K562 (cell line): ENCODE measurements around the gene STARD13. TPM values are rescaled to one million over a fixed set of nuclear protein-coding genes. Genes with fewer than 3 reads are reported as not detected.

Experiments used
- ATAC-seq: fragments of 200-7000 bp; cut with Tn5 transposase; 3 replicates; pipeline ENCODE4 v1.9.1; 2020; ENCODE audit warnings: moderate library complexity
- BruUV-seq: library from RNA; stranded (reverse); fragments of 400-500 nt; replicated peaks from 2 replicates; lab custom pipeline; 2021; lab: Mats Ljungman, UMichigan
- CTCF ChIA-PET: fragments of 300-600 bp; formaldehyde crosslinking; extraction: SDS; loops from one replicate; lab custom pipeline; 2021; ENCODE audit warnings: low intra/inter-chr PET ratio; lab: Yijun Ruan, JAX
- POLR2A ChIA-PET: fragments of 300-600, 350-650 bp; sonication (Branson Sonifier 250); formaldehyde crosslinking; extraction: SDS; loops from one replicate; lab custom pipeline; 2021; ENCODE audit warnings: antibody characterized with exemption, inconsistent platforms; lab: Yijun Ruan, JAX
- DNase-seq, 4 experiments: peaks; one replicate each; pipeline versions ENCODE4 v3.0.0 to v3.0.0-alpha.2; 2011 to 2018; ENCODE audit warnings: low spot score in 3 of 4, mixed read lengths in 3 of 4; ENCODE audit errors: extremely low read depth in 1 of 4
- FAIRE-seq: peaks from 2 replicates; lab custom pipeline; 2011; peaks lifted over from hg19 to GRCh38; lab: Jason Lieb, UNC
- H2AFZ ChIP-seq: 2 replicates; pipeline ENCODE4 v1.6.0; 2011; ENCODE audit warnings: low read depth, low read length, control low read depth, inconsistent platforms
- H3K27ac ChIP-seq: fragments of 200-600 bp; 3 replicates; pipeline ENCODE4 v1.8.0; 2011; ENCODE audit warnings: low read depth, mild to moderate bottlenecking, control low read depth, inconsistent platforms, low read length, moderate library complexity, mixed read lengths; ENCODE audit errors: extremely low read depth
- H3K27me3 ChIP-seq, 2 experiments: fragments of 300-600 bp in 1 of 2; 2 replicates in 1 of 2; 3 replicates in 1 of 2; pipeline versions ENCODE4 v1.6.0 to v1.8.0; 2011; ENCODE audit warnings: inconsistent platforms in 2 of 2, low read length in 2 of 2, mild to moderate bottlenecking in 1 of 2, mixed read lengths in 1 of 2, moderate library complexity in 1 of 2; ENCODE audit not compliant: control insufficient read depth in 2 of 2, insufficient read depth in 2 of 2
- H3K36me3 ChIP-seq: fragments of 300-600 bp; 3 replicates; pipeline ENCODE4 v1.8.0; 2011; ENCODE audit warnings: mild to moderate bottlenecking, low read length, inconsistent platforms; ENCODE audit not compliant: control insufficient read depth, insufficient read depth
- H3K4me1 ChIP-seq, 2 experiments: fragments of 200-600 bp in 1 of 2; replicated peaks in 1 of 2; 2 replicates in 1 of 2; 3 replicates in 1 of 2; pipeline versions ENCODE4 v1.5.1 to v1.8.0; 2011; ENCODE audit warnings: inconsistent platforms in 2 of 2, low read length in 2 of 2, mild to moderate bottlenecking in 1 of 2, mixed read lengths in 1 of 2, moderate library complexity in 1 of 2; ENCODE audit not compliant: control insufficient read depth in 2 of 2, insufficient read depth in 2 of 2
- H3K4me2 ChIP-seq: 2 replicates; pipeline ENCODE4 v1.6.1; 2011; ENCODE audit warnings: low read length, control low read depth, inconsistent platforms, mixed read lengths; ENCODE audit not compliant: insufficient read depth
- H3K4me3 ChIP-seq: fragments of 200-600 bp; sonication (generic), shearing (Covaris generic); 2 replicates; pipeline ENCODE4 v1.5.1; 2016; ENCODE audit warnings: control low read depth, inconsistent platforms
- H3K79me2 ChIP-seq: fragments of 200-600 bp; 3 replicates; pipeline ENCODE4 v1.8.0; 2011; ENCODE audit warnings: low read length, inconsistent platforms; ENCODE audit not compliant: control insufficient read depth, insufficient read depth
- H3K9ac ChIP-seq, 2 experiments: 2 replicates each; pipeline versions ENCODE4 v1.6.0 to v1.6.1; 2011; ENCODE audit warnings: low read depth in 2 of 2, low read length in 2 of 2, control low read depth in 1 of 2, inconsistent platforms in 1 of 2, mild to moderate bottlenecking in 1 of 2, mixed read lengths in 1 of 2; ENCODE audit not compliant: insufficient read depth in 1 of 2
- H3K9me1 ChIP-seq: one replicate; pipeline ENCODE4 v1.6.0; 2011; ENCODE audit warnings: inconsistent platforms, mild to moderate bottlenecking, low read length, moderate library complexity; ENCODE audit not compliant: control insufficient read depth, insufficient read depth
- H3K9me3 ChIP-seq: replicated peaks from 2 replicates; pipeline ENCODE4 v1.5.1; 2011; ENCODE audit warnings: low read depth, low read length, inconsistent platforms; ENCODE audit not compliant: control insufficient read depth, insufficient read depth
- H4K20me1 ChIP-seq: replicated peaks from 2 replicates; pipeline ENCODE4 v1.6.1; 2011; ENCODE audit warnings: low read length, inconsistent platforms, mixed read lengths; ENCODE audit not compliant: control insufficient read depth, insufficient read depth
- CHD2 ChIP-seq: IDR thresholded peaks from 2 replicates; pipeline ENCODE4 v1.6.1; 2011; ENCODE audit warnings: low read depth, low read length
- EWSR1 ChIP-seq: fragments of 450-650 bp; IDR thresholded peaks from 2 replicates; pipeline ENCODE4 v1.6.1; 2018; ENCODE audit warnings: borderline replicate concordance, mild to moderate bottlenecking, low read depth, moderate library complexity; ENCODE audit not compliant: partially characterized antibody
- NR2C1 ChIP-seq, 2 experiments: fragments of 450-650 bp; IDR thresholded peaks; 2 replicates each; pipeline ENCODE4 v1.6.1; 2017; ENCODE audit warnings: mild to moderate bottlenecking in 2 of 2, antibody characterized with exemption in 1 of 2, inconsistent platforms in 1 of 2, missing compliant biosample characterization in 1 of 2, missing genetic modification characterization in 1 of 2
- WGBS: fragments of 100-300 bp; shearing (Covaris generic); methylation state at CpG from one replicate; pipeline ENCODE4 v1.1.6; 2016; ENCODE audit warnings: low coverage, mixed read lengths; ENCODE audit not compliant: insufficient coverage; ENCODE audit errors: missing lambda C conversion rate; 5-methylcytosine and 5-hydroxymethylcytosine counted together
- in situ Hi-C: fragments of 300-500 bp; cut with MboI; formaldehyde crosslinking; loops from 4 replicates; pipeline ENCODE4 v1.15.0; 2018; ENCODE audit warnings: inconsistent platforms, mixed read lengths
- intact Hi-C: fragments of 100-400 bp; cut with micrococcal nuclease; formaldehyde crosslinking; loops from 2 replicates; pipeline ENCODE4 v1.14.2; 2022
- polyA plus RNA-seq, 8 experiments: library from polyadenylated mRNA; depleted of rRNA in 4 of 8; stranded (reverse) in 5 of 8; unstranded in 3 of 8; fragments of >200 nt; fragmentation: Nextera tagmentation in 2 of 8; fragmentation: Illumina TruSeq in 1 of 8; extraction: Ambion mirVana in 2 of 8; extraction: Trizol in 1 of 8; gene quantifications; 2 replicates each; pipeline versions ENCODE4 v1.2.1 to v1.2.3, GENCODE V29; 2011 to 2014; ENCODE audit warnings: inconsistent platforms in 1 of 8, missing spikeins in 1 of 8
- total RNA-seq, 7 experiments: library from RNA; depleted of rRNA in 6 of 7; stranded (reverse); fragments of >200 nt in 6 of 7; fragmentation: Illumina TruSeq in 2 of 7; extraction: Trizol in 2 of 7; gene quantifications; 2 replicates each; pipeline versions ENCODE4 v1.2.1 to v1.2.3, GENCODE V29; 2011 to 2021; ENCODE audit warnings: low replicate concordance in 1 of 7
- TF ChIP-seq, protein P1 (sequence below): fragments of 250-450 bp; sonication (Bioruptor Pico); IDR thresholded peaks from 2 replicates; pipeline ENCODE4 v1.5.1; 2021; ENCODE audit warnings: mild to moderate bottlenecking
- TF ChIP-seq, protein P2 (sequence below), 2 experiments: fragments of 450-650 bp; IDR thresholded peaks; 2 replicates each; pipeline ENCODE4 v1.6.1; 2016; ENCODE audit warnings: mild to moderate bottlenecking in 2 of 2, borderline replicate concordance in 1 of 2, low read depth in 1 of 2, moderate library complexity in 1 of 2
- TF ChIP-seq, protein P3 (sequence below): fragments of 450-650 bp; IDR thresholded peaks from 2 replicates; pipeline ENCODE4 v1.7.1; 2018; ENCODE audit warnings: mild to moderate bottlenecking, low read depth; ENCODE audit not compliant: partially characterized antibody

Gene STARD13
- total and polyA plus RNA-seq, 9 of the 15 experiments (the other 6 are each of a cell fraction or from before 2014, with no cell fraction given) = 0.11 TPM; not detected in 8

DNA sequence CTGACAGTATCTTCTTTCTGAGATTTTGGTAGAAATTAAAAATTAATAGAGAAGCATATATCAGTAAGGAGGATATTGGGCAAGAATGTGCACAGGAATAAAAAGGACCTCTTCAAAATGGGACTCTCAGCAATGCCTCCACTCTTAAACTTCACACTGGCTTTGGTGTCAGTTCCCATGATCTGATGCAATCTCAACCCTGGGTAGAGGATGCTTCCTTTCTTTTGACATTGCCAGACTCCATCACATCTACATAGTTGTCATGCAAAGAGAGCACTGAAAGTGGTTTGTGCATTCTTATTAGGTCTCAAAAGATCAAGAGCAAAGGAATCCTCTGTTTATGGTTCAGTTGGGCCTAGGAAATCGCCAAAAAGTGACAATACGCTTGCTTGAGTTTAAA, 26.3 kb downstream of the STARD13 start:
- ChIA-PET CTCF (no interaction called here), POLR2A (no interaction called here)
- Histone ChIP-seq H3K79me2 (no peaks in the 10 kb centered on the region), H4K20me1 (no peaks in the 10 kb centered on the region), H3K4me3 (no peak overlapping the region), H3K9ac (no peak overlapping the region), H3K27ac (no peak overlapping the region), H3K4me2 (no peak overlapping the region), H3K27me3 (no peaks in the 10 kb centered on the region; a peak in 1 of 5 replicates), H3K36me3 (no peaks in the 10 kb centered on the region), H3K9me3 (no peaks in the 10 kb centered on the region), H3K4me1 (no peaks in the 10 kb centered on the region), H2AFZ (no peak overlapping the region), H3K9me1 (no peaks in the 10 kb centered on the region)
- no TSS peak for BruUV-seq
- 0% methylated on average over 2 of the region's 2 CpGs for WGBS
- no peak for ATAC-seq
- intact Hi-C loops = no loop called here
- FAIRE-seq = no peak
- DNase-seq = no peak
- in situ Hi-C loops = no loop called here
- TF ChIP-seq NR2C1 (IDR thresholded peaks at IDR 0.05) (no peak), NR2C1 (tag; IDR thresholded peaks at IDR 0.05) (no peak), EWSR1 (no peak), CHD2 (no peak)
- TF ChIP-seq, protein P1, sequence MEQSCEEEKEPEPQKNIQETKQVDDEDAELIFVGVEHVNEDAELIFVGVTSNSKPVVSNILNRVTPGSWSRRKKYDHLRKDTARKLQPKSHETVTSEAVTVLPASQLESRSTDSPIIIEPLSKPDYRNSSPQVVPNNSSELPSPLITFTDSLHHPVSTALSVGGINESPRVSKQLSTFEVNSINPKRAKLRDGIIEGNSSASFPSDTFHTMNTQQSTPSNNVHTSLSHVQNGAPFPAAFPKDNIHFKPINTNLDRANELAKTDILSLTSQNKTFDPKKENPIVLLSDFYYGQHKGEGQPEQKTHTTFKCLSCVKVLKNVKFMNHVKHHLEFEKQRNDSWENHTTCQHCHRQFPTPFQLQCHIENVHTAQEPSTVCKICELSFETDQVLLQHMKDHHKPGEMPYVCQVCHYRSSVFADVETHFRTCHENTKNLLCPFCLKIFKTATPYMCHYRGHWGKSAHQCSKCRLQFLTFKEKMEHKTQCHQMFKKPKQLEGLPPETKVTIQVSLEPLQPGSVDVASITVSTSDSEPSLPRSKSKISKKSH (CRISPR knock-in tag) = no peak
- TF ChIP-seq, protein P2, sequence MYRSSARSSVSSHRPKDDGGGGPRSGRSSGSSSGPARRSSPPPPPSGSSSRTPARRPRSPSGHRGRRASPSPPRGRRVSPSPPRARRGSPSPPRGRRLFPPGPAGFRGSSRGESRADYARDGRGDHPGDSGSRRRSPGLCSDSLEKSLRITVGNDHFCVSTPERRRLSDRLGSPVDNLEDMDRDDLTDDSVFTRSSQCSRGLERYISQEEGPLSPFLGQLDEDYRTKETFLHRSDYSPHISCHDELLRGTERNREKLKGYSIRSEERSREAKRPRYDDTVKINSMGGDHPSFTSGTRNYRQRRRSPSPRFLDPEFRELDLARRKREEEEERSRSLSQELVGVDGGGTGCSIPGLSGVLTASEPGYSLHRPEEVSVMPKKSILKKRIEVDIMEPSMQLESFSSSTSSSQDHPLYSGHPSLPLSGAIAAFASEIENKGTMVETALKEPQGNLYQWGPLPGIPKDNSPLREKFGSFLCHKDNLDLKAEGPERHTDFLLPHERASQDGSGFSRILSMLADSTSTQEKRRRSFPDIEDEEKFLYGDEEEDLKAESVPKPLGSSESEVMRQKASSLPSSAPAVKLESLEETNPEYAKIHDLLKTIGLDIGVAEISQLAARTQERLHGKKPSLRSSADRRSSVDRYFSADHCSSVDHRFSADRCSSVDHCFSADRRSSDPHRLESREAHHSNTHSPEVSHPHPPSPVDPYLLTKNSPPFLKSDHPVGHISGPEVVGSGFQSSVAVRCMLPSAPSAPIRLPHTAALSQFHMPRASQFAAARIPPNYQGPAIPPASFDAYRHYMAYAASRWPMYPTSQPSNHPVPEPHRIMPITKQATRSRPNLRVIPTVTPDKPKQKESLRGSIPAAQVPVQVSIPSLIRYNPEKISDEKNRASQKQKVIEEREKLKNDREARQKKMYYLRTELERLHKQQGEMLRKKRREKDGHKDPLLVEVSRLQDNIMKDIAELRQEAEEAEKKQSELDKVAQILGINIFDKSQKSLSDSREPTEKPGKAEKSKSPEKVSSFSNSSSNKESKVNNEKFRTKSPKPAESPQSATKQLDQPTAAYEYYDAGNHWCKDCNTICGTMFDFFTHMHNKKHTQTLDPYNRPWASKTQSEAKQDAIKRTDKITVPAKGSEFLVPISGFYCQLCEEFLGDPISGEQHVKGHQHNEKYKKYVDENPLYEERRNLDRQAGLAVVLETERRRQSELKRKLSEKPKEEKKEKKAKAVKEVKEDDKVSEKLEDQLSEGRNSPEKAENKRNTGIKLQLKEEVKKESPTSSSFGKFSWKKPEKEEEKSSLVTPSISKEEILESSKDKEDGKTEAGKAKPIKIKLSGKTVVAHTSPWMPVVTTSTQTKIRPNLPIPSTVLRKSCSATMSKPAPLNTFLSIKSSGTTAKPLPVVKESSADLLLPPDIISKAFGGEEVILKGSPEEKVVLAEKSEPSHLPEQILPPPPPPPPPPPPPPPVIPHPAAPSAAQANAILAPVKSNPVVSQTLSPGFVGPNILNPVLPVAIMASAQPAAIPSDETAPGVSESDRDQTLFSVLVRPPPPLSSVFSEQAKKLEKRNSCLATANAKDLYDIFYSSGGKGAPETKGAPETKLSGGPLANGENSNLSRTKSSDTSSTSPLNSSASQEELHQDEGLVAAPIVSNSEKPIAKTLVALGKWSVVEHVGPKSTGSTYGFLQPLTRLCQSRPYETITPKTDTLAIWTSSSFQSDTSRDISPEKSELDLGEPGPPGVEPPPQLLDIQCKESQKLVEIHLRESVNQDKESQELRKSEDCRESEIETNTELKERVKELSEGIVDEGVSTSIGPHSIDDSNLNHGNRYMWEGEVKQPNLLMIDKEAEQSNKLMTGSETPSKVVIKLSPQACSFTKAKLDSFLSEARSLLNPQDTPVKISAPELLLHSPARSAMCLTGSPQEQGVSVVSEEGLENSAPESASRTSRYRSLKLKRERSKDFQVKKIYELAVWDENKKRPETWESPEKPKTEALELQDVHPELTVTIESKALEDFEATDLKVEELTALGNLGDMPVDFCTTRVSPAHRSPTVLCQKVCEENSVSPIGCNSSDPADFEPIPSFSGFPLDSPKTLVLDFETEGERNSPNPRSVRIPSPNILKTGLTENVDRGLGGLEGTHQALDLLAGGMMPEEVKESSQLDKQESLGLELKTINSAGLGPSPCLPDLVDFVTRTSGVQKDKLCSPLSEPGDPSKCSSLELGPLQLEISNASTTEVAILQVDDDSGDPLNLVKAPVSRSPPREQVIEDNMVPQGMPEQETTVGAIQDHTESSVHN (IDR thresholded peaks at IDR 0.05; ENCODE audit: borderline replicate concordance in 1 of 2, low read depth in 1 of 2) = no peak
- TF ChIP-seq, protein P3, sequence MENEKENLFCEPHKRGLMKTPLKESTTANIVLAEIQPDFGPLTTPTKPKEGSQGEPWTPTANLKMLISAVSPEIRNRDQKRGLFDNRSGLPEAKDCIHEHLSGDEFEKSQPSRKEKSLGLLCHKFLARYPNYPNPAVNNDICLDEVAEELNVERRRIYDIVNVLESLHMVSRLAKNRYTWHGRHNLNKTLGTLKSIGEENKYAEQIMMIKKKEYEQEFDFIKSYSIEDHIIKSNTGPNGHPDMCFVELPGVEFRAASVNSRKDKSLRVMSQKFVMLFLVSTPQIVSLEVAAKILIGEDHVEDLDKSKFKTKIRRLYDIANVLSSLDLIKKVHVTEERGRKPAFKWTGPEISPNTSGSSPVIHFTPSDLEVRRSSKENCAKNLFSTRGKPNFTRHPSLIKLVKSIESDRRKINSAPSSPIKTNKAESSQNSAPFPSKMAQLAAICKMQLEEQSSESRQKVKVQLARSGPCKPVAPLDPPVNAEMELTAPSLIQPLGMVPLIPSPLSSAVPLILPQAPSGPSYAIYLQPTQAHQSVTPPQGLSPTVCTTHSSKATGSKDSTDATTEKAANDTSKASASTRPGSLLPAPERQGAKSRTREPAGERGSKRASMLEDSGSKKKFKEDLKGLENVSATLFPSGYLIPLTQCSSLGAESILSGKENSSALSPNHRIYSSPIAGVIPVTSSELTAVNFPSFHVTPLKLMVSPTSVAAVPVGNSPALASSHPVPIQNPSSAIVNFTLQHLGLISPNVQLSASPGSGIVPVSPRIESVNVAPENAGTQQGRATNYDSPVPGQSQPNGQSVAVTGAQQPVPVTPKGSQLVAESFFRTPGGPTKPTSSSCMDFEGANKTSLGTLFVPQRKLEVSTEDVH = no peak
